Measurements from ENCODE around the gene PPP6R3.
A peak's percentile ranks its signal among the peaks of the same experiment; 100 is the strongest.

The PPP6R3 gene

DNA sequence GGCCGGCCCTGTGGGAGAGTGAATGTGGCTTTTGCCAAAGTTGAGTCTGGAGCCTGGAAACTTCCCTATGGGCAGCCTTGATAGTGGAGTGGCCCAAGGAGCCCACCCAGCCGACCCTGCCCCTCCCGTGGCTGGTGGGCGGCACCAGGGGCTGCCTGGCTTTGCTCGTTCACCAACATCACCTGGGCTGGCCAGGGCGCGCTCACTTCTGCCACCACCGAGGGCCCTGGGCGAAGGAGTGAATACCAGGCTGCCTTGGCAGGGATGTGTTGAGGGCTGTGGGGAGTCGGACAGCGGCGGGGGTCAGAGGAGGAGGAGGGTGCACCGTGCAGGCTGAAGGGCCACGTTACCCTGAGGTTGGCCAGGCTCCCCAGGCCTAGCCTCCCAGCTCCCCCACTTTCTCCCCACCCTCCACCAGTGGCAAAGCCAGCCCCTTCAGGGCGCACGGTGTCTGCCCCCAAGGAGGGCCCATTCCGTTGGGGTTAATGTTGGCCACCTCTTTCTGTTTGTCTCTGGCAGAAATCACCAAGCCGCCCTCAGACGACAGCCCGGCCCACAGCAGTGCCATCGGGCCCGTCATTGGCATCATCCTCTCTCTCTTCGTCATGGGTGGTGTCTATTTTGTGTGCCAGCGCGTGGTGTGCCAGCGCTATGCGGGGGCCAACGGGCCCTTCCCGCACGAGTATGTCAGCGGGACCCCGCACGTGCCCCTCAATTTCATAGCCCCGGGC, 22.5 kb upstream of the PPP6R3 start:
- Mint-ChIP-seq H3K9me3 (no peaks in the 10 kb centered on the region), H3K4me3 (no peak overlapping the region), H3K4me1 (peaks cover 31% of the 10 kb centered on the region), H3K27me3 (ENCODE audit: low read depth) (no peaks in the 10 kb centered on the region), H3K27ac (no peak overlapping the region), H3K36me3 (ENCODE audit: low read depth) (peaks cover 41% of the 10 kb centered on the region)
- TF ChIP-seq, protein P1, sequence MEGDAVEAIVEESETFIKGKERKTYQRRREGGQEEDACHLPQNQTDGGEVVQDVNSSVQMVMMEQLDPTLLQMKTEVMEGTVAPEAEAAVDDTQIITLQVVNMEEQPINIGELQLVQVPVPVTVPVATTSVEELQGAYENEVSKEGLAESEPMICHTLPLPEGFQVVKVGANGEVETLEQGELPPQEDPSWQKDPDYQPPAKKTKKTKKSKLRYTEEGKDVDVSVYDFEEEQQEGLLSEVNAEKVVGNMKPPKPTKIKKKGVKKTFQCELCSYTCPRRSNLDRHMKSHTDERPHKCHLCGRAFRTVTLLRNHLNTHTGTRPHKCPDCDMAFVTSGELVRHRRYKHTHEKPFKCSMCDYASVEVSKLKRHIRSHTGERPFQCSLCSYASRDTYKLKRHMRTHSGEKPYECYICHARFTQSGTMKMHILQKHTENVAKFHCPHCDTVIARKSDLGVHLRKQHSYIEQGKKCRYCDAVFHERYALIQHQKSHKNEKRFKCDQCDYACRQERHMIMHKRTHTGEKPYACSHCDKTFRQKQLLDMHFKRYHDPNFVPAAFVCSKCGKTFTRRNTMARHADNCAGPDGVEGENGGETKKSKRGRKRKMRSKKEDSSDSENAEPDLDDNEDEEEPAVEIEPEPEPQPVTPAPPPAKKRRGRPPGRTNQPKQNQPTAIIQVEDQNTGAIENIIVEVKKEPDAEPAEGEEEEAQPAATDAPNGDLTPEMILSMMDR (IDR thresholded peaks at IDR 0.05; ENCODE audit: unreplicated experiment in 3 of 3): no peak

DNA sequence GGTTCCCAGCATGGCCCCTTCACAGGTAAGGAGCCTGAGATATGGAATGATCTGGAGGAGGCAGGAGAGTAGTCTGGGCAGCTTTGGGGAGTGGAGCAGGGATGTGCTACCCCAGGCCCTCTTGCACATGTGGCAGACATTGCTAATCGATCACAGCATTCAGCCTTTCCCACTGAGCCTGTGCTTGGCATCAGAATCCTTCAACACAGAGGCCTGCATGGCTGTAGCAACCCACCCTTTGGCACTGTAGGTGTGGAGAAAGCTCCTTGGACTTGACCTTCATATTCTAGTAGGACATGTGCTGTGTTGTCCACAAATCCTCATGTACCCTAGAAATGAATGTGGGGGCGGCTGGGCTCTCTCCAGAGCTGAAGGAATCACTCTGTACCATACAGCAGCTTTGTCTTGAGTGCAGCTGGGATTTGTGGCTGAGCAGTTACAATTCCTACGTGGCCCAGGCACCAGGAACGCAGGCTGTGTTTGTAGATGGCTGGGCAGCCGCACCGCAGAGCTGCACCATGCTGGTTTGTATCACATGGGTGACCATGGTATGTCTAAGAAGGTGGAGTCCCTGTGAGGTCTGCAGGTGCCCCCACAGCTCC, 21.8 kb upstream of the PPP6R3 start:
- Mint-ChIP-seq H3K4me1 (peaks cover 28% of the 10 kb centered on the region), H3K4me3 (no peak overlapping the region), H3K9me3 (no peaks in the 10 kb centered on the region), H3K36me3 (ENCODE audit: low read depth) (peaks cover 38% of the 10 kb centered on the region), H3K27me3 (ENCODE audit: low read depth) (no peaks in the 10 kb centered on the region), H3K27ac (no peak overlapping the region)
- TF ChIP-seq, protein P1 (IDR thresholded peaks at IDR 0.05; ENCODE audit: unreplicated experiment in 3 of 3): no peak

DNA sequence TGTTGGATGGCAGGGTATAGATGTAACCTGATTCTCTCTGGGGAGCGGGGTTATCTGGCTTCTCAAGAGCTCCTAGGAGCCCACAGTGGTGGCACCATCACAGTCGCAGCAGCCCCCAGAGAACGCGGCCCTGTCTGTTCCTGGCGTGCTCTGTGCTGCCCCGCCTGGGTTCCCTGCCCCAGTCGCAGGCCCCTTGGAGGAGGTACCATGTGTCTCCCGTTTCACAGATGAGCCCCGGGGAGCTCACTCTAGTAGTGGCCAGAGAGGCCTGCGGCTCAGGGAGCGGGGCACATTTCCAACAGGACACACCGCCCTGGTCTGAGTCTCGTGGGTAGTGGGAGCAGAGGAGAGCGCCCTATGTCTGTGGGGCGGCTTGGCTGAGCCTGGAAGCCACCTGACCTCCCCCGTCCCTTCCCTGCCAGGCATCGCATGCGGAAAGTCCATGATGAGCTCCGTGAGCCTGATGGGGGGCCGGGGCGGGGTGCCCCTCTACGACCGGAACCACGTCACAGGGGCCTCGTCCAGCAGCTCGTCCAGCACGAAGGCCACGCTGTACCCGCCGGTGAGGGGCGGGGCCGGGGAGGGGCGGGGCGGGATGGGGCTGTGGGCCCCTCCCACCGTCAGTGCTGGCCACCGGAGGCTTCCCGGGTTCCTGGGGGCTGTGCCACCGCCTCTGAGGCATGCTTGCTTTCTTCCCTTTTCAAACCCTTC, 21.0 kb upstream of the PPP6R3 start:
- peak overlapping the region; percentile 73 to 88 (median 80) for H3K27ac Mint-ChIP-seq
- peaks cover 37% of the 10 kb centered on the region for H3K36me3 Mint-ChIP-seq (ENCODE audit: low read depth)
- no peaks in the 10 kb centered on the region for H3K9me3 Mint-ChIP-seq
- no peaks in the 10 kb centered on the region for H3K27me3 Mint-ChIP-seq (ENCODE audit: low read depth)
- TF ChIP-seq, protein P1 (IDR thresholded peaks at IDR 0.05; ENCODE audit: unreplicated experiment in 3 of 3): no peak
- peaks cover 28% of the 10 kb centered on the region for H3K4me1 Mint-ChIP-seq
- no peak overlapping the region for H3K4me3 Mint-ChIP-seq

DNA sequence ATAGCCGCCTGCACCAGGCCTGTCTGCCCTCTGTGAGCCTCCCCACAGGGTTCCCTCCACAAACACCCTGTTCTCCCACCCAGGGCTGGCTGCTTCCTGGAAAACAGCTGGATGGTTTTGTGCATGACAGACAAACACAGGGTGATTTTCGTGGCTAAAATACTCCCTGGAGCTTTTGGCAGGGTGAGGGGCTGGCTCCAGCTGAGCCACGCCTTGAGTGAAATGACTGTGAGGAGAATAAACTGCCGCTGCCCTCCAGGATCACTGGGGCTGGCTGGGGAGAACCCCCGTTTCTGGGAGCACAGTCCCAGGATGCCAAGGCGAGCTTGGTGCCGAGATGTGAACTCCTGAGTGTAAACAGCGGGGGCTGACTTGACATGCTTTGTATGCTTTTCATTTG, 20.3 kb upstream of the PPP6R3 start:
- peak overlapping the region; percentile 73 to 88 (median 80) for H3K27ac Mint-ChIP-seq
- H3K4me1 Mint-ChIP-seq: peaks cover 28% of the 10 kb centered on the region
- no peaks in the 10 kb centered on the region for H3K27me3 Mint-ChIP-seq (ENCODE audit: low read depth)
- TF ChIP-seq, protein P1 (IDR thresholded peaks at IDR 0.05; ENCODE audit: unreplicated experiment in 3 of 3): no peak
- H3K9me3 Mint-ChIP-seq: no peaks in the 10 kb centered on the region
- H3K4me3 Mint-ChIP-seq: no peak overlapping the region
- H3K36me3 Mint-ChIP-seq (ENCODE audit: low read depth): peaks cover 35% of the 10 kb centered on the region

DNA sequence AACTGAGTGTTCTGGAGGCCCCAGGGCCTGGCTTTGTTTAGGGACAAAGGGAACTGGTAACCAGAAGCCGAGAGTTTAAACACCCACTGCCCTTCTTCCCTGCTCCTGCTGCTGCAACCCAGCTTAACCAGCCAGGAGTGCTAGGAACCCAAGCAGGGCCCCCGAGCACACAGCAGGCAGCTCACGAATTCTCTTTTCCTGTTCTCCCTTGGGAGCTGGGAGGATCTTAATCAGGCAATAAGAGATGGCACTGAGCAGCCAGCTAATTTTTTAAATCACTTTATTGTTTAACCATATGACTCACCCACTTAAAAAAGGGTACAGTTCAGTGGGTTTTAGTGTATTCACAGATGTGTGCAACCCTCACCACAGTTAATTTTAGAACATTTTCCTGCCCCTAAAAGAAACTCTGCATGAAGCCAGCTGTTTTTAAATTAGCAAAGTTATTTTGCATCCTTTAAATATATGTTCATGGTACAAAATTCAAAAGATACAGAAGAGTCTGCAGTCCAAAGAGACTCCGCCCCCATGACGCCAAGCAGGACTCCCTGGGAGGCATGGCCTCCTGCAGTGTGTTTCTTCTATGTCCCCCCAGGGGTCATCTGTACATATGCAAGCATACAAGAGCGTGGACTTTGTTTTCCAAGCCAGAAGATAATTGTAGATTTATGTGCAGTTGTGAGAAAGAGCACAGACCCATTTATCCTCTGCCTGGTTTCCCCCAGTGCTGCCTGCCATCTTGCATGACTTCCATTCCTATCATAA, 18.9 kb upstream of the PPP6R3 start:
- Mint-ChIP-seq H3K36me3 (ENCODE audit: low read depth) (peaks cover 34% of the 10 kb centered on the region), H3K4me3 (peak overlapping the region in 1 of 3 experiments; percentile 20), H3K27me3 (ENCODE audit: low read depth) (no peaks in the 10 kb centered on the region), H3K9me3 (no peaks in the 10 kb centered on the region), H3K27ac (peak overlapping the region; percentile 66 to 88 (median 88)), H3K4me1 (peaks cover 28% of the 10 kb centered on the region)
- TF ChIP-seq, protein P1 (IDR thresholded peaks at IDR 0.05; ENCODE audit: unreplicated experiment in 3 of 3): no peak
